SU-DHL-6 (cell line): ENCODE data around the gene OR52H1.

Experiments used
- CTCF ChIP-seq: fragments of 200-600 bp; sonication (generic); IDR thresholded peaks from one replicate; pipeline ENCODE4 v1.5.1; 2017; ENCODE audit warnings: antibody characterized with exemption, mild to moderate bottlenecking, low read length, moderate library complexity; ENCODE audit not compliant: insufficient read depth, poor library complexity, severe bottlenecking
- EZH2phosphoT487 ChIP-seq: fragments of 200-600 bp; sonication (generic), shearing (Covaris generic); conservative IDR thresholded peaks from 2 replicates; pipeline ENCODE4 v1.6.1; 2018; ENCODE audit warnings: mild to moderate bottlenecking, antibody characterized with exemption, low read length, moderate library complexity, mixed read lengths

- TF ChIP-seq CTCF, result no peak
- TF ChIP-seq EZH2phosphoT487, result no peak
These were observed 26.8 kb downstream of the OR52H1 start for GRCh38 chr11:5521540-5521939.
